Endometrial microvascular endothelial cells (primary cell): ENCODE data around the gene RAB38. TPM values are rescaled to one million over a fixed set of nuclear protein-coding genes. Genes with fewer than 3 reads are reported as not detected.

ENCODE experiments used
- total RNA-seq: library from RNA; depleted of rRNA; stranded (reverse); fragments of >200 nt; gene quantifications from one replicate; pipeline ENCODE4 v1.2.3, GENCODE V29; 2015; ENCODE audit errors: inconsistent ontology term

RAB38 gene
- total RNA-seq, 1 donor from 2014 or later, result 21.2 TPM

Other genes with a start within 250 kb of the RAB38 start
- gene CTSC, start 162.3 kb upstream of the RAB38 start, total RNA-seq, result 420 TPM